NCI-H1417 (cell line): ENCODE measurements around the gene AK9.

Experiments
- DNase-seq, 3 experiments: peaks; one replicate each; lab custom pipeline; 2025; lab: John Stamatoyannopoulos, UW

AK9 gene

GRCh38 chr6:109696355-109696754 is 5.4 kb upstream of the AK9 start:
- no peak for DNase-seq

- peak in 1 of 3 experiments; percentile 55 for DNase-seq
These were observed 4.5 kb upstream of the AK9 start for GRCh38 chr6:109695468-109695867.

GRCh38 chr6:109693111-109693510 is 2.1 kb upstream of the AK9 start:
- no peak for DNase-seq

- DNase-seq = peak; percentile 81 to 89 (median 85)
These were observed 647 bp downstream of the AK9 start for GRCh38 chr6:109690373-109690736.

DNA sequence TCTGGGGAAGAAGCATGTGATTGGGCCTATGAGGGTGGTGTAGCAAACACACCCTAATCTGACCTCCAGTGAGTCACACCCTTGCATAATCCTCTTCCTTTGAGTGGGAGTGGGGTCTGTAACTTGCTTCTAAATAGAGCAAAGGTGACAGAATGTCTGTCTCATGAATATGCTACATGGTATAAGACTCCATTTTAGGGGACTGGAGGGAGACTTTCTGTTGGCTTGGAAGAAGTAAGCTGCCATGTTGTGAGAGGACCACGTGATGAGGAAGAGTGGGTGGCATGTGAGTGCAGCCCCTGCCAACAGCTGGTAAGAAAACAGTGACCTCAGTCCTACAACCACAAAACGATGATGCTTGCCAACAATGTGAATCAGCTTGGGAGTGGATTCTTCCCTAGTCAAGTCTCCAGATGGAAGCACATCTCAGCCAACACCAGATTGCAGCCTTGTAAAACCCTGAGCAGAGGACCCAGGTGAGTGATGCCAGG is 3.7 kb downstream of the AK9 start:
- DNase-seq = no peak

GRCh38 chr6:109686566-109687265 is 4.3 kb downstream of the AK9 start:
- DNase-seq = no peak

DNA sequence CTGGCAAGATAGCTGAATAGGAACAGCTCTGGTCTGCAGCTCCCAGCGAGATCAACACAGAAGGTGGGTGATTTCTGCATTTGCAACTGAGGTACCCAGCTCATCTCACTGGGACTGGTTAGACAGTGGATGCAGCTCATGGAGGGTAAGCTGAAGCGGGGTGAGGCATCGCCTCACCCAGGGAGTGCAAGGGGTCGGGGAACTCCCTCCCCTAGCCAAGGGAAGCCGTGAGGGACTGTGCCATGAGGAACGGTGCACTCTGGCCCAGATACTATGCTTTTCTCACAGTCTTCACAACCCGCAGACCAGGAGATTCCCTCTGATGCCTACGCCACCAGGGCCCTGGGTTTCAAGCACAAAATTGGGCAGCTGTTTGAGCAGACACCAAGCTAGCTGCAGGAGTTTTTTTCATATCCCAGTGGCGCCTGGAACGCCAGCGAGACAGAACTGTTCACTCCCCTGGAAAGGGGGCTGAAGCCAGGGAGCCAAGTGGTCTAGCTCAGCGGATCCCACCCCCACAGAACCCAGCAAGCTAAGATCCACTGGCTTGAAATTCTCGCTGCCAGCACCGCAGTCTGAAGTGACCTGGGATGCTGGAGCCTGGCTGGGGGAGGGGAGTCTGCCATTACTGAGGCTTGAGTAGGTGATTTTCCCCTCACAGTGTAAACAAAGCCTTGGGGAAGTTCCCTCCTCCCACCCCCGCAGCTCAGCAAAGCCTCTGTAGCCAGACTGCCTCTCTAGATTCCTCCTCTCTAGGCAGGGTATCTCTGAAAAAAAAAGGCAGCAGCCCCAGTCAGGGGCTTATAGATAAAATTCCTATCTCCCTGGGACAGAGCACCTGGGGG is 12.1 kb downstream of the AK9 start:
- peak; percentile 22 to 92 (median 90) for DNase-seq

DNA sequence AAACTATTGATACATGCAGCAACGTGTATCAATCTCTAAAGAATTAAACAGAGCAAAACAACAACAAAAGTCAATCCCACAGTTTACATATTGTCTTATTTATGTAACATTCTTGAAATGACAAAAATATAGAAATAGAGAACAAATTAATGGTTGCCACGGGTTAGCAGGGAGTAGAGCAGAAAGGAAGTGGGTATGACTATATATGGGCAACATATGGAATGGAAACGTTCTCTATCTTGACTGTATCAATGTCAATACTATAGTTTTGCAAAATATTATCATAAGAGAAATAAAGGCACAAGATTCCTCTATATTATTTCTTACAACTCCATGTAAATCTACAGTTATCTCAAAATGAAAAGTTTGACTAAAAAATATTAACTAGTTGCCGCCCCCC is 12.8 kb downstream of the AK9 start:
- DNase-seq = peak in 1 of 3 experiments; percentile 57

DNA sequence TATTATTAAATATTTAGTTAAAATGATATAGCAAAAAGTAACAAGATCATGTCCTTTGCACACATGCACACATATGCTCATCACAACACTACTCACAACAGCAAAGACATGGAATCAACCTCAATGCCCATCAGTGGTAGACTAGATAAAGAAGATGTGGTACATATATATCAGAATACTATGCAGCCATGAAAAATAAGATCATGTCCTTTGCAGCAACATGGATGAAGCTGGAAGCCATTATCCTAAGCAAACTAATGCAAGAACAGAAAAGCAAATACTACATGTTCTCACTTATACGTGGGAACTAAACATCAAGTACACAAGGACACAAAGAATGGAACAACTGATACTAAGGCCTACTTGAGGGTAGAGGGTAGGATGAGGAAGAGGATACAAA is 14.3 kb downstream of the AK9 start:
- DNase-seq = no peak

- DNase-seq = no peak
These were observed 18.2 kb downstream of the AK9 start for GRCh38 chr6:109672839-109673238.

- no peak for DNase-seq
These were observed 18.8 kb downstream of the AK9 start for GRCh38 chr6:109672175-109672574.

DNA sequence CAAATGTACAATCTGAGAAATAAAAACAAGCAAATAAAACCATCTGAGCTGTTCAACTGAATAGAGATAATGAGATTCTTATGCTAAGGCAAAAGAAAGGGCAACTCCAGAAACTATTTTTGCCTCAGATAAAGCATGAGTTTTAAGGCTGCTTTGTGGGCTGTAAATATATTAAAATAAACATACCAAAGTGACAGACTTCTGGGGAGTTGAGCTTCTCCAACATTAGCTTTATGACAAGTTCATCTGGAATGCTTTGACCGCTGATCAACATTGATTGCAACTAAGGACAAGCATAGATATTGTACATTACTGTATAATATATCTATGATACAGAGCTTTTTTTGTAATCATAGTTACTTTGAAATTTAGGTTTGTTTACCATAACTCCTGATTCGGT is 19.3 kb downstream of the AK9 start:
- no peak for DNase-seq

DNA sequence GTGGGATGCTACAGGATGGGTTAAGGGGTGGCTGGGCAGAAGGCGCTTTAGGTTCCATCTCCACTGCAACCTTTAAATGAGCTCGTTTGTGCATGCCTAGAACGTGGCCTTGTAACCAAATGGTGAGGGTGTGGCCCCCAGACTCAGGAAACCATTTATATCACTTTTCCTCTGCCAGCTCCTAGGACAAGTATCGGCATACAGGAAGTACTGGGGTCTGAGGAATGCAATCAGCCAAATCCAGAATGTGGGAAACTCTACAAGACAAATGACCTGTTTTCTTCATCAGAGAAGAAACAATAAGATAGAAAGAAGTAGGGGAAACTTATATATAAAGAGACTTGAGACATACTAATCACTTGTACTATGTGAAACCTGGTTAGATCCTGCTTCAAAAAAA is 21.2 kb downstream of the AK9 start:
- DNase-seq = no peak

DNA sequence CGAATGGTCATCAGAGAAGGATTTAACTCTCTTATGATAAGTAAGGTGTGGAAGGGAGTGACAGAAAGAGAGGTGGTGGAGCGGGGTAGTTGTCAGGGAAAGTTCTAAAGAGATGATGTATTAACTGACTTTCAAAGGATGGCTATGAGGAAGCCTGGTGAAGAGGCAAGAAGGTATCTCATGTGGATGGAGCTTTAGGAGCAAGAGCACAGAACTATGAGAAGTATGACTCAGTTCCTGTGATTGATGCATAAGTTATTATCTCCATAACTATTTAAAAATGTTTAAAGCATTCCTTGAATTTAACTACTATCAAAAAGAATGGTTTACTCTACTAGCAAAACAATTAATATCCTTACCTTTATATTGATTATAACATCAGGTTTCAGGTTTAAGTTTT is 28.8 kb downstream of the AK9 start:
- DNase-seq = no peak

DNA sequence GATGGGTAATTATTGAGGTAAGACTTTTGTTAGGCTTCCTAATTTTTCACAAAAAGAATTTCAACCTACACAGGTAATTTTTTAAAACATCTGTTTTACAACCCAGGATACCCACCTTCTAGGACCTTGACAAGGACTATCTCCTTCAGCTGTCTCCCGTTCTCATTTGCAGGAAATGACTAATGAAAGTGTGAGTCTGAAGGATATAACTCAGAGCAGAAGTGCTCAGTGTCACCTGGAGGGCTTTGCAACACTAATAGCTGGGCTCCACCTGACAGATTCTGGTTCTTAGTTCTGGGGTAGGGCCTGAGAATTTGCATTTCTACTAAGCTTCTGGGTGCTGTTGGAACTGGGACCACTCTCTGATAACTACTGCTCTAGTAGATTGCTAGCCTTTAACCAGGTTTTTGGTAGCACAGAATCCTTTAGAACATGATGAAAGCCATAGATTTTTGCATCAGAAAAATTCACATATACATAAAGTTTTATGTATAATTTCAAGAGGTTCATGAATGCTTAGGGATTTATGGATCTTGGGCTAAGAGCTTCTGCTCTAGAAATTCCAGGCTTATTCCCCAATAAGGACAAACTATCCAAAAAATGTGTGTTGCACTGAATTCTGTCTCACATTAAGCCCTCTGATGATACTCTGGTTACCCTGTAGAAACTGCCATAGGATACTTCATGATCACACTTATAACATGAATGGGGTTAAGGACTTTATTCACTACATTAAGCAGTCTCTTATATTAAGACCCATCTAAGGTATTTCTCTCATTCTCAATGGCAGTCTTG is 30.3 kb downstream of the AK9 start:
- DNase-seq = no peak

- no peak for DNase-seq
These were observed 35.2 kb downstream of the AK9 start for GRCh38 chr6:109655761-109656262.

GRCh38 chr6:109653264-109653663 is 37.7 kb downstream of the AK9 start:
- no peak for DNase-seq

DNA sequence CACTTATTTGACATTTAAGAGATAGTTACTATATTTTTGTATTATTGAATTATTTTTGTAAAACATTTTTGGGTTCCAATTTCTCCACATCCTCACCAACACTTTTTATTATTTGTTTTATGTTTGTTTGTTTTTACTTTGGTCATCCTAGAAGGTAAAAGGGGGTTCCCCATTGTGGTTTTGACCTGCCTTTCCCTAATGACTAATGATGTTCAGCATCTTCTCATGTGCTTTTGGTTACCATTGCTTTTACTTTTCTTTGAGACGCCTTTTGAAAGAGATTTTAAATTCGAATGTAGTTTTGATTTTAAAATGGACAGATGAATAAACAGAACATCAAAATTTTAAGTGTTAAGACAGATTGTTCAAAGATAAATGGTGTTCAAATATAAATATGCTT is 46.9 kb downstream of the AK9 start:
- no peak for DNase-seq

- DNase-seq = no peak
These were observed 58.6 kb downstream of the AK9 start for GRCh38 chr6:109632405-109632804.

- DNase-seq = no peak
These were observed 59.6 kb downstream of the AK9 start for GRCh38 chr6:109631403-109631802.

DNA sequence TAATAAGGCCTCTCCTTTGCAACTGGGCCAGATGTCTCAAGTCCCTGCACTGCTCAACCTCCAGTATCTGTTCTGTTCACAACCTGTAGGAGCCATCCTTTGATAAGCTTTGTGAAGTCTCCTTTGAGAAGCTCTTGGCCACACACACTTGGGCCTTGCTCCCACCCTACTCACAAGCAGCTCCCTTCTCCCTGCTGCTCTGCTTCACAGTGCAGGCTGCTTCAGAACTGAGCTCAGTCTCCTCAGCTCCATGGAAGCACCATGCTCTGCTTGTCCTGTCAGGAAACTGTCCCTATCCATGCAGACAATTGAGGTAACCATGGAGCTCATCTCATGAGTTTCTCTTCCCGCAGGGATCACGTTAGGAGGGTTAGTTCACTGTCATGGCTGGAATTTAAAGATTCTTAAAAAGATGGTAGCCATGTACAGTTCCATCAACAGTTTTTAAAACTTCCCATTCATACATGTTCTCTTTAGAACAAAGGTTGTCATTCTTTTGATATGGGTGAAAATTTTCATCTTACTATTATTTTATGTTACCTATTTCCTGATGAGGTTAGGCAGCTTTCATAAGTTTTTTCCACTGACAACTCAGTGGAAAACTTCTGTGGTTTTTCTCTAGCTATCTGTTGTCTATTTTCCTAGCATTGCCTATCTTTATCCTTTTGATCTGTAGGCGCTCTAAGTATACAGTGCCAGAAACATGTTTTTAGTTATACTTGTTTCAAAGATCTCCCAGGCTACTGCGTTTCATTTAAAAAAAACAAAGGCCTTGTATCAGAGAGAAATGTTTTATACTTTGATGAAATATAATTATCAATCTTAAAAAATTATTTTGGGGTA is 62.6 kb downstream of the AK9 start:
- DNase-seq = no peak
